ACHN (cell line): Measurements from ENCODE around the gene OXCT1.

ENCODE experiments used
- DNase-seq: peaks from one replicate; pipeline ENCODE4 v3.0.0-alpha.2; 2015
- in situ Hi-C: cut with HindIII; loops from 2 replicates; pipeline ENCODE4 v1.10.0; 2017; ENCODE audit warnings: low sequenced_read_pairs, low pct_ligation_motif_present, low pct_unique_long_range_greater_than_20kb

The OXCT1 gene

DNA sequence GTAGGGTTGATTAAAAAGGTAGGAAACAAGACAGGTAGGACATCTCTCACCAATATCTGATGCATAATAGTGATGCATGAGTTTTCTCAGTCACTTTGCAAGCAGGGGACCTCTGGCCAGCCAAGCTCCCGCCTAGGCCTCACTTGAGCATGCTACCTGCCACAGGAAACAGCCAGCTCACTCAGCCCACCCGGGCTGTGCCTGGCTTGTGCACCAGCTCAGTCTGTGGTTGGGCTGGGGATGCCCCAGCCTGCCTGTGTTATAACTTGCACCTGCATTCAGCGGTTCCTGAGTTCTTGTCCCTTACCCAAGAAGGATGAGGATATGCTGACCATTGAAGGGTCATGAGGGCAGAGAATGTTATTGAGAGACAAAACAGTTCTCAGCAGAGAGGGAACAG is 187.0 kb downstream of the OXCT1 start:
- in situ Hi-C loops, result no loop called here
- DNase-seq, result no peak

- no peak for DNase-seq
- in situ Hi-C loops, result no loop called here
Observed at GRCh38 chr5:41682641-41683040, 187.6 kb downstream of the OXCT1 start.

- in situ Hi-C loops, result no loop called here
- no peak for DNase-seq
Observed at GRCh38 chr5:41681840-41682239, 188.4 kb downstream of the OXCT1 start.
